GM12865 (cell line): ENCODE measurements around the gene VWF.

ENCODE experiments used
- DNase-seq: peaks from one replicate; pipeline ENCODE4 v3.0.0; 2010; ENCODE audit warnings: low read depth
- H3K4me3 ChIP-seq: 2 replicates; pipeline ENCODE4 v1.5.1; 2011; ENCODE audit warnings: mild to moderate bottlenecking, low read depth, low read length, control low read depth
- TF ChIP-seq, protein P1 (sequence below): IDR thresholded peaks from 2 replicates; pipeline ENCODE4 v1.5.1; 2011; ENCODE audit warnings: low read length, control low read depth, low read depth, inconsistent platforms; ENCODE audit not compliant: insufficient read depth; ENCODE audit errors: missing control alignments

VWF gene

DNA sequence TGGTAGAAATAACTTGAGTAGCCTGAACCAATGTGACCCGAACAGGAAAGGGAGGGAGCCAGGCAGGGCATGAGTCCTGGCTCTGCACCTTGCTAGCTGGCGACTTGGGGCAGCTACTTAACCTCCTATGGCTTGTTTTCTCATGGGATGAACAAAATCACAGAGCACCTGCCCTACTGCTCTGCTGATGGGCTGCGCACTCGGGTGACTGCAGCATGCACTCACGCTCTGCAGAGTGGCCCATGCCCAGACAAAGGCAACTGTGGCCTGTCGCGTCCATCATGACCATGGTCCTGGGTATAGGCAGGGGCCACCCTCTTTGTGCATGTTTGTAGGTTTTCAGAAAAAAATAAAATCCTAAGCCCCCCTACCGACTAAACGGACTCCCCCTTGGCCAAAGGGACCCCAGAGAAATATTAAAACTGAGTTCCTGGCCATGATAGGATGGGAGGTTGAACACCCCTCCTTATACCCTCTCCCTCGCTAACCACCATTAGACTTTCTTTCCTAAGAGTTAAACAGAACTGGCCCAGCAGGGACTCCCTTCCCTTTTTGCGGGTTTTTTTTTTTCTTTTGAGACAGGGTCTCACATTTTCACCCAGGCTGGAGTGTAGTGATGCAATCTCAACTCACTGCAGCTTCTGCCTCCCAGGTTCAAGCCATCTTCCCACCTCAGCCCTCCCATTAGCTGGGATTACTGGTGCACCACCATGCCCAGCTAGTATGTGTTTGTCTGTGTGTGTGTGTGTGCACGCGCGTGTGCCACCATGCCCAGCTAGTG is 32.5 kb downstream of the VWF start:
- no peak for DNase-seq
- TF ChIP-seq, protein P1, sequence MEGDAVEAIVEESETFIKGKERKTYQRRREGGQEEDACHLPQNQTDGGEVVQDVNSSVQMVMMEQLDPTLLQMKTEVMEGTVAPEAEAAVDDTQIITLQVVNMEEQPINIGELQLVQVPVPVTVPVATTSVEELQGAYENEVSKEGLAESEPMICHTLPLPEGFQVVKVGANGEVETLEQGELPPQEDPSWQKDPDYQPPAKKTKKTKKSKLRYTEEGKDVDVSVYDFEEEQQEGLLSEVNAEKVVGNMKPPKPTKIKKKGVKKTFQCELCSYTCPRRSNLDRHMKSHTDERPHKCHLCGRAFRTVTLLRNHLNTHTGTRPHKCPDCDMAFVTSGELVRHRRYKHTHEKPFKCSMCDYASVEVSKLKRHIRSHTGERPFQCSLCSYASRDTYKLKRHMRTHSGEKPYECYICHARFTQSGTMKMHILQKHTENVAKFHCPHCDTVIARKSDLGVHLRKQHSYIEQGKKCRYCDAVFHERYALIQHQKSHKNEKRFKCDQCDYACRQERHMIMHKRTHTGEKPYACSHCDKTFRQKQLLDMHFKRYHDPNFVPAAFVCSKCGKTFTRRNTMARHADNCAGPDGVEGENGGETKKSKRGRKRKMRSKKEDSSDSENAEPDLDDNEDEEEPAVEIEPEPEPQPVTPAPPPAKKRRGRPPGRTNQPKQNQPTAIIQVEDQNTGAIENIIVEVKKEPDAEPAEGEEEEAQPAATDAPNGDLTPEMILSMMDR, result no peak
- H3K4me3 ChIP-seq, result no peak overlapping the region

DNA sequence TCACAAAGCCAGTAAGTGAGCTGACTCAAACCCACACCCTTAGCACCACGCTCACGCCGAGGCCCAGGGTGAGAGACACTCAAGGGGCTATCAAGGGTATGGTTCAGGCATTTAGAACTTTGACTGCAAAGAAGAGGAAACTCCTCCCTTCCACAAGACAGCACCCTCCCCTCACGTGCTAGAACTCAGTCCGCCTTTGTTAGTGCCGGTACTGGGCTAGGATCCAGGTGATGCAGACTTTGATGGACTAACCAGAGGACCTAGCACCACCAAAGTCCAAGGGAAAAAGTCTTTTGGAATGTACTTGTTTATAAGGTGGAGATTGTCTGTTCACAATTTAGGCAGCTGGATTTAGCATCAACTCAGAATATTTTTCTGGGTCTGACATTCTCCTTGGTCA is 33.7 kb downstream of the VWF start:
- H3K4me3 ChIP-seq, result no peak overlapping the region
- TF ChIP-seq, protein P1, result no peak
- no peak for DNase-seq

DNA sequence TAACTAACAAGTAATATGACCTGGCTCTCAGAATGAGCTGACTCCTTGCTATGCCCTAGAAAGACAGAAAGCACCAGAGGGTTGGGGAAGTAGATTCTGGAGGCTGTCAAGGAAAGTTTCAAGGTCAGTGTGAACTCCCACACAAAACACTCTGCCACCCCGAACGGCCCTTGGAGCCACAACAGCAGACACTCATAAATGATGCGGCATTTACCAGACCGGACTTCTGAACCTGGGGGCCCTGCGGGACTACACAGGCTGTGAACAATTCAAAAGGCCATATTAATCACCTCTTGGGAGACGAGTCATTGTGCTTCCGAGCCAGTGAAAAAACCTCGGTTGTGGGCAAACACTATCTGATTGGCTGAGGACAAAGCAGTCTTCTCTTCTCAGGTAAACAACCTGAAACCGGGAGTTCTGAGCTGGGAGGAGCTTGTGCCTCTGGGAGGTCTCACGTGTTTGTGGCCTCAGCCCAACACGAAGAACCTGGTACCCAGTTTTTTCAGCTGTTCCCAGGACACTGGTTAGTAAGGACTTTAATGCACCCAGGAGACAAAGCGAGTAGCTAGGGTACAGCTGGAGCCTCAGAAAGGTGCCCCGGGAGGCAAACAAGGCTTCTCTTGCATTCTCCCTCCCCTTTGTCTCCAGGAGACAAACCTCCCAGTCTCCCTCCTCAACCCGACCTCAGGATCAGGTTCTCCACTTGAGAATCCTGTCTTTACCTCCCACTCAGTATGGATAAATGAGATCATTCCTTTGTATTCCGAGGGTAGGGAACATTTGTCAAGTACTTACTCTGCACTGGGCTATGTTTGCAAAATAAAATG is 35.3 kb downstream of the VWF start:
- TF ChIP-seq, protein P1, result no peak
- no peak for DNase-seq
- no peak overlapping the region for H3K4me3 ChIP-seq

DNA sequence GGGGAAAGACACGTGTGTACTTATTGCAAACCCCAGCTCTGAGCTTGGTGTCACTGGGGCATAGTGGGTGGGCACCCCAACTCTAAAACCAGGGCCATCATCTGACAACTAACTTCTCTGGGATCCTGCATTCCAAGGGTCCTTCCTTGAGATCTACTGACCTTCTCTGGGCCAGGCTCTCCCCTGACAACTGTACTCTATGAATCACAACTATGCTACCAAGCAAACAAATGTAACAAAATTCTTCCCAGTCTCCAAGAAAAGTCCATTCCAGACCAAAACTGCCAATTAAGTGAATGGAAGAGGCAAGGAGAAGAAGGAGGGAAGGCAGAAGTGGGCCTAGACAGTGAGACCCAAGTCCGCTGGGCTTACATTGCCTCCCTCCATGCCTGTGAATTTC is 38.2 kb downstream of the VWF start:
- DNase-seq, result no peak
- TF ChIP-seq, protein P1, result no peak
- no peak overlapping the region for H3K4me3 ChIP-seq

DNA sequence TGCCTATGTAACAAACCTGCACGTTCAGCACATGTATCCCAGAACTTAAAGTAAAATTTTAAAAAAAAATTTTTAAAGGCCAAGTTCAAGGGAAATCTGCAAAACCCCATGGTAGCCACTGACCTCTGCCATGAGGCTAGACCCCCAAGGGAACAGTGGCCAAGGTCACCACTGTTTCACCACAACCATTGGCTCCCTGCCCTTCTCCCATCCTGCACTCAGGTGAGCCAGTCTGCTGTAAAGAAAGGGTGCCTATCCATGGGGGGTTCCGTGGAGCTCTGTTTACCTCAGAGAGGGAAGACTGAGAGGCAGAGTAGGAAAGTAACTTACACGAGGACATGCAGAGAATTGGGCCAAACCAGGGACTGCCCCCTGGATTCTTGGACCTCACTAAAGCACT is 38.6 kb downstream of the VWF start:
- H3K4me3 ChIP-seq, result no peak overlapping the region
- TF ChIP-seq, protein P1, result no peak

DNA sequence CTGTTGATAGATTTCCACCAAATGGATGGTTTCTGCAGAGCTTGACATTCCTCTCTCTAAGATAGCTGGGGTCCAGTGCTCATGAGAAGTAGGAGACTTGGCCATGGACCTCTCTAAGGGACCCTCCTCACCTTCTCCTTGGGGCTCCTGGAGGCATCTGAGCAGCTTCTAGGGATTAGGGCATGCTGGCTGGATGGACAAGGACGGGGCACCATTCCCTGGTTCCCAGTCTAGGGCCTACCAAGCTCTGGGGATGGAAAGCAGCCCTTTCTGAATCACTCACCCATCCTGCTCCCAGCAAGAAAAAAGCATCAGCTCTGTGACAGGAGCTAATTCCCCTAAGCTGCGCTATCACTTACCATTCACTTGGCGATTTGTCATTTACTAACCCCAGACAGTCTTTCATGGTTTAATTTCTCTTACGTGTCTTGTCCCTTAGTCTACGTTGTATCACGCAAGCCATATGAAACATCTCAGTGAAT is 39.5 kb downstream of the VWF start:
- TF ChIP-seq, protein P1, result no peak
- H3K4me3 ChIP-seq, result no peak overlapping the region
- no peak for DNase-seq

More for the DNA sequence above, 38.6 kb downstream of the VWF start:
- DNase-seq, result no peak
